ENCODE measurements around the gene CFAP45. TPM values are rescaled to one million over a fixed set of nuclear protein-coding genes. Genes with fewer than 3 reads are reported as not detected.

The CFAP45 gene
- total and polyA plus RNA-seq, 9 of the 15 experiments (the other 6 are each of a cell fraction or from before 2014, with no cell fraction given), result 0.65 to 2.4 (median 1.5) TPM

- TF ChIP-seq PRDM10 (IDR thresholded peaks at IDR 0.05; ENCODE audit: partially characterized antibody), result no peak
- TF ChIP-seq ASH1L (IDR thresholded peaks at IDR 0.05; ENCODE audit: borderline replicate concordance, low read depth, partially characterized antibody), result no peak
- TF ChIP-seq ZNF12 (CRISPR knock-in tag; IDR thresholded peaks at IDR 0.05), result no peak
- TF ChIP-seq YY1 (IDR thresholded peaks at IDR 0.05; ENCODE audit: borderline replicate concordance in 1 of 3, control insufficient read depth in 1 of 3, extremely low read depth in 1 of 3, insufficient read depth in 3 of 3, insufficient read length in 1 of 3, insufficient replicate concordance in 2 of 3, low read depth in 1 of 3, low read length in 2 of 3), result no peak
- TF ChIP-seq MGA (IDR thresholded peaks at IDR 0.05), result peak; percentile 88
- TF ChIP-seq CREBBP (IDR thresholded peaks at IDR 0.05; ENCODE audit: low read depth, low read length), result no peak
- no peak for TF ChIP-seq ZNF586 (CRISPR knock-in tag; conservative IDR thresholded peaks at IDR 0.05)
- TF ChIP-seq CXXC5 (CRISPR knock-in tag; IDR thresholded peaks at IDR 0.05), result peak; percentile 65
- peak; percentile 42; the same call in 1 of the 2 replicates for TF ChIP-seq NFE2 (IDR thresholded peaks at IDR 0.05; ENCODE audit: low read depth)
- no peak for TF ChIP-seq ARHGAP35 (IDR thresholded peaks at IDR 0.05; ENCODE audit: partially characterized antibody)
- TF ChIP-seq ARID1B (IDR thresholded peaks at IDR 0.05), result 0 out of 2 replicates have a peak, but pooled peaks have one; percentile 20
Measured at GRCh38 chr1:159929155-159930051, 29.4 kb upstream of the CFAP45 start (continued).

All from K562 (cell line).